Measurements from ENCODE around the gene SYNDIG1.

DNA sequence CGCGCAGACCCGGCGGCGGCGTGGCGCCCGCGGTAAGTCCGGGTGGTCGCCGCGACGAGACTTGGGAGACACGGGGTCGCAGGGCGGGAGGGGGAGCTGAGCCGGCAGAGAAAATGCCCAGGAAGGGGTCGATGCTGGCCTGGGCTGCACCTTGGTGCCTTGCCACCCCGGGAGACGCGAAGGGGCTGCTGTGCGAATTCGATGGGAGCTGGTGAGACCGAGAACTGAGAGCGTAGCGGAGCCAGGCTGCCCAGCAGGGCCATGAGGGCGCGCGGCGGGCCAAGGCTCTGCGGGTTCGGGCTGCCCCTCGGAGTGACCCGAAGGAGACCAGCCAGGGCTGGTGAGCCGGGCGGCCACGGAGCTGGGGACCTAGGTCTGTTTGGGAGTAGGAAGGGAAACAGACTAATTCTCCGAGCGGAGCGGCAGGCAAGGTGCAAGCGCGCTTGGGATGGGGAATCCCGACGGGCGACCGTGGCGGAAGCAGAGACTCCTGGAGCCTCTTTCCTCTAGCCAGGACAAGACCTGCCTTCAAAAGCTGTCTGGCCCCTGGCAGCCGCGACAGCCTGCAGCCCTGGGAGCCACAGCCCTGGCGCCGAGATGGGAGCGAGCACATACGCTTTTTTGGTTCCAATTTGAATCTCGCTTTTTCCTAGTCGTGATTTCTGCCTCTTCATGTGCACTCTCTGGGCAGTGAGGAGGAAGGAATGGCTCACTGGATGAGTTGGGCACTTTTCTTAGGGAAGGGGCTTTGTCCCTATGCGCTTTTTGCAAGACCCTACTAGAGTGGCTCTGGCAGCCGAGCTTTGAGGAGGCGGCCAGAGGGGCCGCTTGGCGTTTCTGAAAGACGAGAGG, 691 bp downstream of the SYNDIG1 start:
- TF ChIP-seq, protein P1, sequence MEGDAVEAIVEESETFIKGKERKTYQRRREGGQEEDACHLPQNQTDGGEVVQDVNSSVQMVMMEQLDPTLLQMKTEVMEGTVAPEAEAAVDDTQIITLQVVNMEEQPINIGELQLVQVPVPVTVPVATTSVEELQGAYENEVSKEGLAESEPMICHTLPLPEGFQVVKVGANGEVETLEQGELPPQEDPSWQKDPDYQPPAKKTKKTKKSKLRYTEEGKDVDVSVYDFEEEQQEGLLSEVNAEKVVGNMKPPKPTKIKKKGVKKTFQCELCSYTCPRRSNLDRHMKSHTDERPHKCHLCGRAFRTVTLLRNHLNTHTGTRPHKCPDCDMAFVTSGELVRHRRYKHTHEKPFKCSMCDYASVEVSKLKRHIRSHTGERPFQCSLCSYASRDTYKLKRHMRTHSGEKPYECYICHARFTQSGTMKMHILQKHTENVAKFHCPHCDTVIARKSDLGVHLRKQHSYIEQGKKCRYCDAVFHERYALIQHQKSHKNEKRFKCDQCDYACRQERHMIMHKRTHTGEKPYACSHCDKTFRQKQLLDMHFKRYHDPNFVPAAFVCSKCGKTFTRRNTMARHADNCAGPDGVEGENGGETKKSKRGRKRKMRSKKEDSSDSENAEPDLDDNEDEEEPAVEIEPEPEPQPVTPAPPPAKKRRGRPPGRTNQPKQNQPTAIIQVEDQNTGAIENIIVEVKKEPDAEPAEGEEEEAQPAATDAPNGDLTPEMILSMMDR (IDR thresholded peaks at IDR 0.05), result no peak
- no peak for TF ChIP-seq POLR2A (IDR thresholded peaks at IDR 0.05)

All from body of pancreas (tissue), 4 donors.